Gastrocnemius medialis (tissue), 4 donors: Measurements from ENCODE around the gene CHTOP. TPM values are rescaled to one million over a fixed set of nuclear protein-coding genes. Genes with fewer than 3 reads are reported as not detected.
A peak's percentile ranks its signal among the peaks of the same experiment; 100 is the strongest.

Experiments used
- ATAC-seq, 2 donors: fragments of 150-250 bp; one replicate each; pipeline ENCODE4 v1.9.1; 2016
- DNase-seq, 2 donors: peaks; one replicate each; pipeline ENCODE4 v3.0.0-alpha.2; 2019
- H3K27ac ChIP-seq, 4 donors: fragments of 200-600 bp; sonication (generic); 1 replicate in 1 of 4; 2 replicates in 3 of 4; pipeline ENCODE4 v1.5.1; 2016 to 2018; ENCODE audit warnings: mild to moderate bottlenecking in 2 of 4, moderate library complexity in 1 of 4
- H3K27me3 ChIP-seq, 3 donors: fragments of 200-600 bp; sonication (generic) in 2 of 3; 1 replicate in 1 of 3; 2 replicates in 2 of 3; pipeline versions ENCODE4 v1.5.1 to v1.6.0; 2016 to 2019; ENCODE audit warnings: mild to moderate bottlenecking in 1 of 3, moderate library complexity in 1 of 3
- H3K36me3 ChIP-seq, 2 donors: fragments of 200-600 bp; sonication (generic) in 1 of 2; one replicate each; pipeline ENCODE4 v1.5.1; 2017 to 2018
- H3K4me1 ChIP-seq, 2 donors: fragments of 200-600 bp; sonication (generic) in 1 of 2; one replicate each; pipeline ENCODE4 v1.5.1; 2016 to 2017; ENCODE audit warnings: mild to moderate bottlenecking in 2 of 2
- H3K4me3 ChIP-seq, 4 donors: fragments of 200-600 bp; sonication (generic) in 3 of 4; 1 replicate in 1 of 4; 2 replicates in 3 of 4; pipeline ENCODE4 v1.5.1; 2016 to 2019; ENCODE audit warnings: mild to moderate bottlenecking in 2 of 4
- H3K9me3 ChIP-seq, 3 donors: fragments of 200-600 bp; sonication (generic) in 2 of 3; 1 replicate in 1 of 3; 2 replicates in 2 of 3; pipeline ENCODE4 v1.5.1; 2016 to 2019
- POLR2A ChIP-seq, 2 donors: fragments of 450-650 bp; IDR thresholded peaks; one replicate each; pipeline ENCODE4 v1.6.1; 2017; ENCODE audit warnings: antibody characterized with exemption in 2 of 2, mild to moderate bottlenecking in 2 of 2, moderate library complexity in 2 of 2
- in situ Hi-C, 4 donors: fragments of 200-750 bp; cut with MboI; loops; one replicate each; pipeline versions ENCODE4 v1.15.0 to v1.8.0; 2017; ENCODE audit warnings: low sequenced_read_pairs in 4 of 4
- intact Hi-C: fragments of 100-400 bp; cut with DNase I; formaldehyde crosslinking; loops from one replicate; pipeline ENCODE4 v1.15.1; 2023; ENCODE audit warnings: low total_unique reads
- total RNA-seq, 4 donors: library from RNA; depleted of rRNA; stranded (reverse); fragments of >200 nt; gene quantifications; one replicate each; pipeline versions ENCODE4 v1.1.0 to v1.2.3, GENCODE V29; 2016
- TF ChIP-seq, protein P1 (sequence below), 5 experiments: fragments of 450-650 bp in 3 of 5; fragments of 200-600 bp in 2 of 5; sonication (generic) in 2 of 5; IDR thresholded peaks in 4 of 5; conservative IDR thresholded peaks in 1 of 5; 1 replicate in 4 of 5; 2 replicates in 1 of 5; pipeline ENCODE4 v1.5.1; 2016 to 2019; ENCODE audit warnings: antibody characterized with exemption in 5 of 5, mild to moderate bottlenecking in 3 of 5, moderate library complexity in 3 of 5

CHTOP gene
- total RNA-seq, 4 donors from 2014 or later = 49.5 to 73.4 (median 59.1) TPM

DNA sequence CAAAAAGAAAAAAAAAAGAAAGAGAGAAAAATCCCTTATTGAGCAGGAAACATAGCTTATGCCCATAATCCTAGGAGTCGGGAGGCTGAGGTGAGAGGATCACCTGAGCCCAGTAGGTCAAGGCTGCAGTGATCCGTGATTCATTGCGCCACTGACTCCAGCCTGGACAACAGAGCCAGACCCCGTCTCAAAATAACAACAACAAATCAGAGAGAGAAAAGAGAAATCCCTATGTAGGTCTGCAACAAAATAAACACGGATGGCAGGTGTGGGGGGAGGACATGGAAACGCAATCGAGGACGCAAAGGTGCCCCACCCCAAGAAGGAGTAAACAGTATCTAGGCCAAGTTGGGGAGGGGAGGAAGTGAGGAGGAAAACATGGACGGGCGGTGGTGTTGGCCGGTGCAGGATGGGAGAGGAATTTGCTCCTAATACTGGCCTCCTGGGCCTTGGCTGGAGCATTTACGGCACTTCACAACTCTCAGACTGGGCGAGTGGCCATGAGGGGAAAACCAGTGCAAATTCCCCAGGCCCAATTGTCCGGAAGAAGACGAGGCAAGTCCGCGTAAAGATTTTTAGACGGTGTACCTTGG is 609 bp upstream of the CHTOP start:
- peaks cover 57 to 70% of the 10 kb centered on the region in 2 donors for H3K4me1 ChIP-seq
- no peak for DNase-seq
- in situ Hi-C loops = no loop called here

DNA sequence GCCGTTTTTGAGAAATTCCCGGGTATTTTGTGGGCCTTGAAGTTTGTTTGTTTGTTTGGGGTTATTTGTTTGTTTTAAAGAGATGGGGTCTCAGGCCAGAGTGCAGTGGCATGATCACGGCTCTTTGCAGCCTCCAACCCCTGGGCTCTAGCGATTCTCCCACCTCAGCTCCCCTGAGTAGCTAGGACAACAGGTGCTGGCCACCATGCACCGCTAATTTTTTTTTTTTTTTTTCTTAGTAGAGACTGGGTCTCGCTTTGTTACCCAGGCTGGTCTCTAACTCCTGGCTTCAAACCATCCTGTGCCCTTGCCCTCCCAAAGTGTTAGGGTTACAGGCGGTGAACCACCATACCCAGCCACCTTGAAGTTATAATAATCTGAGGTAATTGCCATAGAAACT is 2.0 kb downstream of the CHTOP start:
- ATAC-seq (no peak), DNase-seq (no peak)
- peaks cover 0 to 36% of the 10 kb centered on the region in 2 donors for H3K36me3 ChIP-seq
- no peaks in the 10 kb centered on the region for H3K9me3 ChIP-seq
- peak overlapping the region; percentile 68 to 99 (median 94) for H3K4me3 ChIP-seq
- TF ChIP-seq, protein P1, sequence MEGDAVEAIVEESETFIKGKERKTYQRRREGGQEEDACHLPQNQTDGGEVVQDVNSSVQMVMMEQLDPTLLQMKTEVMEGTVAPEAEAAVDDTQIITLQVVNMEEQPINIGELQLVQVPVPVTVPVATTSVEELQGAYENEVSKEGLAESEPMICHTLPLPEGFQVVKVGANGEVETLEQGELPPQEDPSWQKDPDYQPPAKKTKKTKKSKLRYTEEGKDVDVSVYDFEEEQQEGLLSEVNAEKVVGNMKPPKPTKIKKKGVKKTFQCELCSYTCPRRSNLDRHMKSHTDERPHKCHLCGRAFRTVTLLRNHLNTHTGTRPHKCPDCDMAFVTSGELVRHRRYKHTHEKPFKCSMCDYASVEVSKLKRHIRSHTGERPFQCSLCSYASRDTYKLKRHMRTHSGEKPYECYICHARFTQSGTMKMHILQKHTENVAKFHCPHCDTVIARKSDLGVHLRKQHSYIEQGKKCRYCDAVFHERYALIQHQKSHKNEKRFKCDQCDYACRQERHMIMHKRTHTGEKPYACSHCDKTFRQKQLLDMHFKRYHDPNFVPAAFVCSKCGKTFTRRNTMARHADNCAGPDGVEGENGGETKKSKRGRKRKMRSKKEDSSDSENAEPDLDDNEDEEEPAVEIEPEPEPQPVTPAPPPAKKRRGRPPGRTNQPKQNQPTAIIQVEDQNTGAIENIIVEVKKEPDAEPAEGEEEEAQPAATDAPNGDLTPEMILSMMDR (IDR thresholded peaks at IDR 0.05 in 4 of 5, conservative IDR thresholded peaks at IDR 0.05 in 1 of 5) = no peak
- TF ChIP-seq POLR2A (IDR thresholded peaks at IDR 0.05) = no peak
- no peaks in the 10 kb centered on the region for H3K27me3 ChIP-seq
- intact Hi-C loops = loop anchor here (10.0 kb wide), 2 partner anchors 789 to 1801 kb away; partner anchors contain the start of genes C2CD4D and RORC
- H3K27ac ChIP-seq = peak overlapping the region; percentile 95 to 100 (median 100)
- in situ Hi-C loops = no loop called here
- peaks cover 70 to 75% of the 10 kb centered on the region in 2 donors for H3K4me1 ChIP-seq

More for the DNA sequence above, 609 bp upstream of the CHTOP start:
- Histone ChIP-seq H3K27ac (peak overlapping the region; percentile 95 to 100 (median 100)), H3K36me3 (peaks cover 0 to 15% of the 10 kb centered on the region in 2 donors), H3K27me3 (no peaks in the 10 kb centered on the region), H3K9me3 (no peaks in the 10 kb centered on the region), H3K4me3 (peak overlapping the region; percentile 38 to 99 (median 79))
- ATAC-seq = peak; percentile 20 to 28
- intact Hi-C loops = loop anchor here (10.0 kb wide), 2 partner anchors 792 to 1798 kb away; partner anchors contain the start of genes C2CD4D and RORC
- TF ChIP-seq, protein P1 (IDR thresholded peaks at IDR 0.05 in 4 of 5, conservative IDR thresholded peaks at IDR 0.05 in 1 of 5) = no peak
- TF ChIP-seq POLR2A (IDR thresholded peaks at IDR 0.05) = no peak

DNA sequence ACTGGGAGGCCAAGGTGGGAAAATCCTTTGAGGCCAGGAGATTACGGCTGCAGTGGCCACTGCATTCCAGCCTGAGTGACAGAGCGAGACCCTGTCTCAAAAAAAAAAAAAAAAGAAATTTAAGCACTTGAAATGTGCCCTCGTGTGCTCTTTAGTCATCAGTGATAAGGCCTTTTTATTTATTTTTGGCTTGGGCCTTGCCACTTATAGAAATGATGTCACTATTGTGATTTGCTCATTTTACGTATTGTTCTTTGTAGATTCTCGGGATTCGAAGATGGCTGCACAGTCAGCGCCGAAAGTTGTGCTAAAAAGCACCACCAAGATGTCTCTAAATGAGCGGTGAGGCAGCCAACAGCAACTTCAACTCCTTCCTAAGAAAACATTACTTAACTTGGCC is 2.4 kb downstream of the CHTOP start:
- intact Hi-C loops = loop anchor here (10.0 kb wide), 2 partner anchors 788 to 1802 kb away; partner anchors contain the start of genes C2CD4D and RORC
- Histone ChIP-seq H3K4me1 (peaks cover 74 to 75% of the 10 kb centered on the region in 2 donors), H3K27me3 (no peaks in the 10 kb centered on the region), H3K4me3 (peak overlapping the region in 3 of 4 donors; percentile 68 to 98 (median 90)), H3K9me3 (no peaks in the 10 kb centered on the region), H3K27ac (peak overlapping the region; percentile 95 to 100 (median 100)), H3K36me3 (peaks cover 0 to 41% of the 10 kb centered on the region in 2 donors)
- TF ChIP-seq, protein P1 (IDR thresholded peaks at IDR 0.05 in 4 of 5, conservative IDR thresholded peaks at IDR 0.05 in 1 of 5) = no peak
- no peak for TF ChIP-seq POLR2A (IDR thresholded peaks at IDR 0.05)
- ATAC-seq (no peak), DNase-seq (peak in 1 of 2 donors; percentile 18)
- in situ Hi-C loops = no loop called here

DNA sequence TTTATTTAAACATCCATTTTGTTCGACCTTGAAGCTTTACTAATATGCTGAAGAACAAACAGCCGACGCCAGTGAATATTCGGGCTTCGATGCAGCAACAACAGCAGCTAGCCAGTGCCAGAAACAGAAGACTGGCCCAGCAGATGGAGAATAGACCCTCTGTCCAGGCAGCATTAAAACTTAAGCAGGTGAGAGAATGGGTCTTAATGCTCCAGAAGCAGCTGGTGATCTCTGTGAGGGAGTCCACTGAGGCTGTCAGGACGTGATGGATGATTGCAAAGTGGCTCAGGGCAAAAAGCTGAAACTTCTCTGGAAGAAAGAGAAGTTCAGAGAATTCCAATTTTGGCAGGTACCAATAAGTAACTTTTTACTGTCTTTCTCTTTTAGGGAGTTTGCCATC is 4.4 kb downstream of the CHTOP start:
- ATAC-seq = no peak
- Histone ChIP-seq H3K36me3 (peaks cover 0 to 60% of the 10 kb centered on the region in 2 donors), H3K4me3 (peak overlapping the region in 1 of 4 donors; percentile 42), H3K27ac (peak overlapping the region; percentile 95 to 100 (median 100)), H3K4me1 (peaks cover 80 to 85% of the 10 kb centered on the region in 2 donors), H3K27me3 (no peaks in the 10 kb centered on the region), H3K9me3 (no peaks in the 10 kb centered on the region)
- intact Hi-C loops (loop anchor here (10.0 kb wide), 2 partner anchors 787 to 1803 kb away; partner anchors contain the start of genes C2CD4D and RORC), in situ Hi-C loops (no loop called here)
- TF ChIP-seq POLR2A (IDR thresholded peaks at IDR 0.05) = no peak
- TF ChIP-seq, protein P1 (IDR thresholded peaks at IDR 0.05 in 4 of 5, conservative IDR thresholded peaks at IDR 0.05 in 1 of 5) = no peak
- DNase-seq = no peak
